ENCODE measurements around the gene RAP1B. TPM values are rescaled to one million over a fixed set of nuclear protein-coding genes. Genes with fewer than 3 reads are reported as not detected.

RAP1B gene
- total and polyA plus RNA-seq, 9 donors: 81.8 to 195 (median 107) TPM

GRCh38 chr12:68695454-68695853, 84.8 kb downstream of the RAP1B start:
- no peaks in the 10 kb centered on the region for H3K27me3 ChIP-seq
- no peak overlapping the region for H3K4me3 ChIP-seq
- H3K27ac ChIP-seq: no peak overlapping the region
- intact Hi-C loops (cut with DNase I): no loop called here
- no peaks in the 10 kb centered on the region for H3K9me3 ChIP-seq
- H3K36me3 ChIP-seq: no peaks in the 10 kb centered on the region
- no peak for DNase-seq
- H3K4me1 ChIP-seq (ENCODE audit: insufficient read depth): no peaks in the 10 kb centered on the region
- TF ChIP-seq POLR2A (IDR thresholded peaks at IDR 0.05): no peak
- no peak for TF ChIP-seq EP300 (IDR thresholded peaks at IDR 0.05)
- no peak for TF ChIP-seq CTCF (IDR thresholded peaks at IDR 0.05)

GRCh38 chr12:68699486-68699885, 88.8 kb downstream of the RAP1B start:
- Histone ChIP-seq H3K27ac (no peak overlapping the region), H3K36me3 (no peaks in the 10 kb centered on the region), H3K4me1 (ENCODE audit: insufficient read depth) (no peaks in the 10 kb centered on the region), H3K27me3 (no peaks in the 10 kb centered on the region), H3K9me3 (no peaks in the 10 kb centered on the region), H3K4me3 (no peak overlapping the region)
- DNase-seq: no peak
- 67 to 80% (median 74%) methylated on average over 1 of the region's 1 CpG for WGBS, 3 donors
- intact Hi-C loops (cut with DNase I): no loop called here
- TF ChIP-seq EP300 (IDR thresholded peaks at IDR 0.05) (no peak), CTCF (IDR thresholded peaks at IDR 0.05) (no peak), POLR2A (IDR thresholded peaks at IDR 0.05) (no peak)

Small RNA genes within 50 kb of the gene (small RNA-seq; reads per million reads assigned to genes)
- gene RF00017: not detected
- gene SNORA70G: not detected

Other genes starting within 250 kb of the RAP1B start
- gene NUP107, start 76.1 kb downstream of the RAP1B start, total RNA-seq: 10 to 100 TPM; 24.8 to 56.6 (median 46.9) TPM
- 10 to 100 TPM; 18.4 to 27.3 TPM for gene NUP107, start 76.1 kb downstream of the RAP1B start, polyA plus RNA-seq
- 10 to 100 TPM in 1 of 7 donors, 1 to 10 TPM in 6; 1.1 to 12.3 (median 8.1) TPM for gene SLC35E3, start 135.3 kb downstream of the RAP1B start, total RNA-seq
- 10 to 100 TPM in 1 of 2 donors, 1 to 10 TPM in 1; 5.5 to 10.2 TPM for gene SLC35E3, start 135.3 kb downstream of the RAP1B start, polyA plus RNA-seq
- 100 to 1,000 TPM in 1 of 7 donors, 10 to 100 TPM in 6; 56.3 to 101 (median 83.8) TPM for gene MDM2, start 197.3 kb downstream of the RAP1B start, total RNA-seq
- 10 to 100 TPM; 14.1 to 50.4 TPM for gene MDM2, start 197.3 kb downstream of the RAP1B start, polyA plus RNA-seq

Measured in ovary (tissue), 9 donors.